Progenitor cell of endocrine pancreas (in vitro differentiated cells): Measurements from ENCODE around the gene RBM19. TPM values are rescaled to one million over a fixed set of nuclear protein-coding genes. Genes with fewer than 3 reads are reported as not detected.

Experiments
- DNase-seq: peaks from one replicate; pipeline ENCODE4 v3.0.0; 2021; ENCODE audit warnings: low spot score; ENCODE audit not compliant: unreplicated experiment
- H3K27ac Mint-ChIP-seq: 2 replicates; pipeline ENCODE4 v1.8.0; 2021; ENCODE audit warnings: mild to moderate bottlenecking, moderate library complexity, mixed read lengths
- H3K27me3 Mint-ChIP-seq: 2 replicates; pipeline ENCODE4 v1.8.0; 2021; ENCODE audit warnings: mixed read lengths
- H3K36me3 Mint-ChIP-seq: 2 replicates; pipeline ENCODE4 v1.8.0; 2022; ENCODE audit warnings: mixed read lengths; ENCODE audit not compliant: insufficient read depth
- H3K4me1 Mint-ChIP-seq: 2 replicates; pipeline ENCODE4 v1.8.0; 2021; ENCODE audit warnings: low read depth, mixed read lengths
- H3K4me3 Mint-ChIP-seq: 2 replicates; pipeline ENCODE4 v1.8.0; 2021; ENCODE audit warnings: low read depth, mild to moderate bottlenecking, moderate library complexity, mixed read lengths
- H3K9me3 Mint-ChIP-seq: 2 replicates; pipeline ENCODE4 v1.8.0; 2021; ENCODE audit warnings: low read depth, mixed read lengths
- total RNA-seq: library from RNA; stranded (reverse); gene quantifications from 2 replicates; pipeline ENCODE4 v1.2.1, GENCODE V29; 2021
- TF ChIP-seq, protein P1 (sequence below): fragments of 200-600 bp; sonication (generic); IDR thresholded peaks from one replicate; pipeline ENCODE4 v1.5.0; 2021; ENCODE audit warnings: antibody characterized with exemption, mild to moderate bottlenecking; ENCODE audit not compliant: unreplicated experiment

RBM19 gene
- total RNA-seq, 1 donor from 2014 or later: 39.4 TPM

DNA sequence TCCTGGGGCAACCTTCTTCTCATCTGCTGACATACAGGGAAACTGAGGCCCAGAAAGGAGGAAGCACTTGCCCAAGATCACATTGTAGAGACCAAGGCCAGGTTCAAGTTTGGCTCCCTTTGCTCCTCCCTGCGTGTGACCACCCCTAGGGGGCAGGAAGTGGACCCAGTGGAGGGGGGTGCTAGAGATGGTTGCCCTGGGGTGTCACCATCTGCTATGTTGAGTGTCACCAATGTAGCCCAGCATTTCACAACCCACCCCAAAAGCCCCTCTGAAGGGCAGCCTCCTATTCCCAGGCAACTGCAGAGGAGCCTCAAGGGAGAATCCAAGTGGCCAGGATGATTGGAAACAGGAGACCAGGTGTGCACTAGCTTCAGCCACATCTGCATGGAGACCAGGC is 12.0 kb upstream of the RBM19 start:
- DNase-seq: no peak
- H3K27ac Mint-ChIP-seq: no peak overlapping the region
- H3K36me3 Mint-ChIP-seq: no peaks in the 10 kb centered on the region
- H3K9me3 Mint-ChIP-seq: no peaks in the 10 kb centered on the region
- H3K27me3 Mint-ChIP-seq: peaks cover 49% of the 10 kb centered on the region
- TF ChIP-seq, protein P1, sequence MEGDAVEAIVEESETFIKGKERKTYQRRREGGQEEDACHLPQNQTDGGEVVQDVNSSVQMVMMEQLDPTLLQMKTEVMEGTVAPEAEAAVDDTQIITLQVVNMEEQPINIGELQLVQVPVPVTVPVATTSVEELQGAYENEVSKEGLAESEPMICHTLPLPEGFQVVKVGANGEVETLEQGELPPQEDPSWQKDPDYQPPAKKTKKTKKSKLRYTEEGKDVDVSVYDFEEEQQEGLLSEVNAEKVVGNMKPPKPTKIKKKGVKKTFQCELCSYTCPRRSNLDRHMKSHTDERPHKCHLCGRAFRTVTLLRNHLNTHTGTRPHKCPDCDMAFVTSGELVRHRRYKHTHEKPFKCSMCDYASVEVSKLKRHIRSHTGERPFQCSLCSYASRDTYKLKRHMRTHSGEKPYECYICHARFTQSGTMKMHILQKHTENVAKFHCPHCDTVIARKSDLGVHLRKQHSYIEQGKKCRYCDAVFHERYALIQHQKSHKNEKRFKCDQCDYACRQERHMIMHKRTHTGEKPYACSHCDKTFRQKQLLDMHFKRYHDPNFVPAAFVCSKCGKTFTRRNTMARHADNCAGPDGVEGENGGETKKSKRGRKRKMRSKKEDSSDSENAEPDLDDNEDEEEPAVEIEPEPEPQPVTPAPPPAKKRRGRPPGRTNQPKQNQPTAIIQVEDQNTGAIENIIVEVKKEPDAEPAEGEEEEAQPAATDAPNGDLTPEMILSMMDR: no peak
- no peak overlapping the region for H3K4me3 Mint-ChIP-seq
- no peaks in the 10 kb centered on the region for H3K4me1 Mint-ChIP-seq

DNA sequence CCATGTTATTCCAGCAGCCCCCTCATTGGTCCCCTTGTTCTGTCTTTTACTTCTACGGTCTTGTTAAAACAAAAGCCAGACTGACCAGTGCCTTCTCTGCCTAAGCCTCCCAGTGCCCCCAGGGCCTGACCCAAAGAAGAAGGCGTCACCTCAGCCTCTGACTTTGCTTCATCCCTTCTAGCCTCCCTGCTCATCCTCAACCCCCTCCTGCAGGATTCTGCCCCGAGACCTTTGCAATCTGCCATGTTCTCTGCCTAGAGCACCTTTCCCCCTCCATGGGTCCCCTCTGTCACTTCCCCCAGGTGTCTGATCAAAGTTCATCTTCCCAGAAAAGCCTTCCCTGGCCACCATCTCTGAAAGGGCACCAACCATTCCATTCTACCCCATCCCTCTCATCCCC is 7.9 kb upstream of the RBM19 start:
- H3K4me3 Mint-ChIP-seq: no peak overlapping the region
- TF ChIP-seq, protein P1: no peak
- DNase-seq: no peak
- H3K4me1 Mint-ChIP-seq: no peaks in the 10 kb centered on the region
- H3K9me3 Mint-ChIP-seq: no peaks in the 10 kb centered on the region
- H3K27me3 Mint-ChIP-seq: peaks cover 65% of the 10 kb centered on the region
- H3K36me3 Mint-ChIP-seq: no peaks in the 10 kb centered on the region
- H3K27ac Mint-ChIP-seq: no peak overlapping the region

DNA sequence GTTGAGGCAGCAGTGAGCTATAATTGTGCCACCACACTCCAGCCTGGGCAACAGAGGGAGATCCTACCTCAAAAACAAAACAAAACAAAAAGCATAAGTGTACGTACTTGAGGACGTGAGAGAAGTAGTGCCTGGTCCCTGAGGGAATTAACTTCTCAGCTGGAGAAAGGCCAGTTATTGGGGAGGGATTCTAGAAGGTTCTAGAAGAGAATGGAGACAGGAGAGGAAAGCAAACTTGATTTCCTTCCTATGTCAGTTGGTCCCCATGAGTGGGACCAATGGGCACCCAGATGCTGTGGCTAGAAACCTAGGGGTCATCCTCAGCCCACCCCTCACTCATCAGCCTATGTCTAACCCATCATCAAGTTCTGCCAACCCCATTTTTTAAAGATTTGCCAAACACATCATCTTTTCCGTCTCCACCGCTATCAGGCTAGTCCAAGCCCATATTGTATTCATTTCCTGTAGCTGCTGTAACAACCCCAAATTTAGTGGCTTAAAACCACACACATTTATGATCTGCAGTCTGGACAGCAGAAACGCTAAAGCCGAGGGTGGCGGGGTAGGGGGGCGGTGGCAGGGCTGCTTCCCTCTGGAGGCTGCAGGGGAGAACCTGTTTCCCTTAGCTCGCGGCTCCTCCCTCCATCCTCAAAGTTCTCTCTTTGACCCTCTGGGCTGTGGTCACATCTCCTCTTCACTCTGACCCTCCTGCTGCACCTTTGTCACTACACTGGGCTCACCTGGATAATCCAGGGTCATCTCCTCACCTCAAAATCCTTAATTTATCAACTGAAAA is 7.2 kb upstream of the RBM19 start:
- TF ChIP-seq, protein P1: no peak
- Mint-ChIP-seq H3K27ac (no peak overlapping the region), H3K27me3 (peaks cover 64% of the 10 kb centered on the region), H3K36me3 (no peaks in the 10 kb centered on the region), H3K4me1 (no peaks in the 10 kb centered on the region), H3K9me3 (no peaks in the 10 kb centered on the region), H3K4me3 (no peak overlapping the region)
- DNase-seq: no peak

DNA sequence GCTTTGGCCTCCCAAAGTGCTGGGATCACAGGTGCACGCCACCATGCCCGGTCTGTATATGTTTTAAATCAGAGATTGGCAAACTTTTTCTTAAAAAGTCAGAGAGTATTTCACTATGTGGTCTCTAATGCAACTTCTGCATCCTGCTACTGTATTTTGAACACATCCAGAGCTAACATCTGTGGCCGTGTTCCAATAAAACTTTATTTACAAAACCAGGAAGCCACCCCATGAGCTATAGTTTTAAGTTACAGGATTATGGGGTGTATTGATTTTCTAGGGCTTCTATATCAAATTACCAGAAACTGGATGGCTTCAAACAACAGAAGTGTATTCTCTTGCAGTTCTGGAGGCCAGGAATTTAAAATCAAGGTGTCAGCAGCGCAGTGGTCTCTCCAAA is 5.3 kb upstream of the RBM19 start:
- DNase-seq: no peak
- Mint-ChIP-seq H3K36me3 (no peaks in the 10 kb centered on the region), H3K27ac (no peak overlapping the region), H3K9me3 (no peaks in the 10 kb centered on the region), H3K27me3 (peaks cover 59% of the 10 kb centered on the region), H3K4me3 (no peak overlapping the region), H3K4me1 (no peaks in the 10 kb centered on the region)
- TF ChIP-seq, protein P1: no peak

DNA sequence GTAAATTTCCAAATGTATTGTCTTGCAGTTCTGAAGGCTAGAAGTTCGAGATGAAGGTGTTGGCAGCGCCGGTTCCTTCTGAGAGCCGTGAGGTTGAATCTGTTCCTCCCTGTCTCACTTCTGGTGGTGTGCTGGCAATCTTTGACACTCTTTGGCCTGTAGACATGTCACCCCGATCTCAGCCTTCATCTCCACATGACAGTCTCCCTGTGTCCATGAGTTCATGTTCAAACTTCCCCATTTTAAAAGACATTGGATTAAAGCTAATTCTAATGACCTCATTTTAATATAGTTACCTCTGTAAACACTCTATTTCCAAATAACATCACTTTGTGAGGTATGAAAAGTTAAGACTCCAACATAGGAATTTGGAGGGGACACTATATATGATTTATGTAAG is 4.1 kb upstream of the RBM19 start:
- TF ChIP-seq, protein P1: no peak
- Mint-ChIP-seq H3K36me3 (no peaks in the 10 kb centered on the region), H3K4me3 (no peak overlapping the region), H3K27me3 (peaks cover 55% of the 10 kb centered on the region), H3K27ac (no peak overlapping the region), H3K4me1 (peaks cover 7% of the 10 kb centered on the region), H3K9me3 (no peaks in the 10 kb centered on the region)
- no peak for DNase-seq
